GM06990 (cell line): ENCODE measurements around the gene NFATC2IP.
A peak's percentile ranks its signal among the peaks of the same experiment; 100 is the strongest.

Experiments used
- DNase-seq: peaks from one replicate; pipeline ENCODE4 v3.0.0-alpha.2; 2011; ENCODE audit not compliant: insufficient read length; ENCODE audit errors: extremely low read depth
- H3K27me3 ChIP-seq: replicated peaks from 2 replicates; pipeline ENCODE4 v1.6.0; 2011; ENCODE audit warnings: low read length; ENCODE audit not compliant: control insufficient read depth, insufficient read depth
- H3K36me3 ChIP-seq: 2 replicates; pipeline ENCODE4 v1.5.1; 2011; ENCODE audit warnings: low read length; ENCODE audit not compliant: control insufficient read depth, insufficient read depth
- H3K4me3 ChIP-seq: replicated peaks from 2 replicates; pipeline ENCODE4 v1.5.1; 2011; ENCODE audit warnings: low read depth, mild to moderate bottlenecking, control low read depth, low read length
- TF ChIP-seq, protein P1 (sequence below): IDR thresholded peaks from 2 replicates; pipeline ENCODE4 v1.5.1; 2011; ENCODE audit warnings: low read length, control low read depth, mild to moderate bottlenecking, inconsistent platforms; ENCODE audit not compliant: insufficient read depth, poor library complexity, severe bottlenecking

NFATC2IP gene

DNA sequence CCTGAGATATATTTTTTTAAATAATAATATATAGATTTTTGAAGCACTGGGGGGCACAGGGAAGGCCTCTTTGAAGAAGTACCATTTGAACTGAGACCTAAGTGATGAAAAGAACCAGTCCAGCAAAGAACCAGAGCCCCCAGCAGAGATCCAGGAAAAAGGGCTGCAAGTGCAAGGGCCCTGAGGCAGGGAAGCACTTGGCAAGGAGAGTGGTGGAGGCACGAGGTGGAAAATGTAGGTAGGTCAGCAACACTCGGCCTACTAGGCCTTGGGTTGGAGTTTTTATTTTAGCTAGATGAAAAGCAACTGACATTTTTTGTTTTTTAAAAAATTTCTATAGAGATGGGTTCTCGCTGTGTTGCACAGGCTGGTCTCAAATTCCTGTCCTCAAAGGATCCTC is 20.5 kb upstream of the NFATC2IP start:
- Histone ChIP-seq H3K36me3 (peaks cover 9% of the 10 kb centered on the region), H3K27me3 (no peaks in the 10 kb centered on the region), H3K4me3 (no peak overlapping the region)
- TF ChIP-seq, protein P1, sequence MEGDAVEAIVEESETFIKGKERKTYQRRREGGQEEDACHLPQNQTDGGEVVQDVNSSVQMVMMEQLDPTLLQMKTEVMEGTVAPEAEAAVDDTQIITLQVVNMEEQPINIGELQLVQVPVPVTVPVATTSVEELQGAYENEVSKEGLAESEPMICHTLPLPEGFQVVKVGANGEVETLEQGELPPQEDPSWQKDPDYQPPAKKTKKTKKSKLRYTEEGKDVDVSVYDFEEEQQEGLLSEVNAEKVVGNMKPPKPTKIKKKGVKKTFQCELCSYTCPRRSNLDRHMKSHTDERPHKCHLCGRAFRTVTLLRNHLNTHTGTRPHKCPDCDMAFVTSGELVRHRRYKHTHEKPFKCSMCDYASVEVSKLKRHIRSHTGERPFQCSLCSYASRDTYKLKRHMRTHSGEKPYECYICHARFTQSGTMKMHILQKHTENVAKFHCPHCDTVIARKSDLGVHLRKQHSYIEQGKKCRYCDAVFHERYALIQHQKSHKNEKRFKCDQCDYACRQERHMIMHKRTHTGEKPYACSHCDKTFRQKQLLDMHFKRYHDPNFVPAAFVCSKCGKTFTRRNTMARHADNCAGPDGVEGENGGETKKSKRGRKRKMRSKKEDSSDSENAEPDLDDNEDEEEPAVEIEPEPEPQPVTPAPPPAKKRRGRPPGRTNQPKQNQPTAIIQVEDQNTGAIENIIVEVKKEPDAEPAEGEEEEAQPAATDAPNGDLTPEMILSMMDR: no peak
- no peak for DNase-seq

DNA sequence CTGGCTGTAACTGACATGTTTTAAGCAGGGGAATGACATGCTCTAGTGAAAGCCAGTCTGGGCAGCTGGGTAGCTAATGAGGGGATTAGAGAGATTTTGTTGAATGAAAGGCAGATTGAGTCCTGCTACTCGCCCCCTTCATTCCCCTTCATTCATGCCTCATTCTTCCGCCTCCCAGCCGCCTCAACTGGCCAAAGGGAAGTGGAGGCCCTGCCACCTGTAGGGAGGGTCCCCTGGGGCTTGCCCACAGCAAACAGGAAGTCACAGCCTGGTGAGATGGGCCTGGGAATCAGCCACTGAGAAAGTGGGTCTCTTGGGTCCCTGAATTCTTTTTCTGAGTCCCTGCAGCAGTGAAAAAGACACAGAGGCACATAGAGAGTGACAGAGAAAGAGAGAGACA is 20.1 kb upstream of the NFATC2IP start:
- DNase-seq: peak; percentile 49
- H3K36me3 ChIP-seq: peaks cover 11% of the 10 kb centered on the region
- H3K27me3 ChIP-seq: no peaks in the 10 kb centered on the region
- no peak overlapping the region; the same call in 1 of the 2 replicates for H3K4me3 ChIP-seq
- TF ChIP-seq, protein P1: no peak

DNA sequence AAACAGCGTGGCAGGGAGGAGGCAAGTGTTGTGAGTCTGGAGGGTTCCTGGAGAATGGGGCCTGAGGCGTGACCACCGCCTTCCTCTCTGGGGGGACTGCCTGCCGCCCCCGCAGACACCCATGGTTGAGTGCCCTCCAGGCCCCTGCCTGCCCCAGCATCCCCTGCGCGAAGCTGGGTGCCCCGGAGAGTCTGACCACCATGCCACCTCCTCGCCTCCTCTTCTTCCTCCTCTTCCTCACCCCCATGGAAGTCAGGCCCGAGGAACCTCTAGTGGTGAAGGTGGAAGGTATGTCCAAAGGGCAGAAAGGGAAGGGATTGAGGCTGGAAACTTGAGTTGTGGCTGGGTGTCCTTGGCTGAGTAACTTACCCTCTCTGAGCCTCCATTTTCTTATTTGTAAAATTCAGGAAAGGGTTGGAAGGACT is 18.9 kb upstream of the NFATC2IP start, which contains the start of gene CD19:
Gene CD19 (plus strand): TSS at position 171 of the 425 bp plus-strand sequence. CDS start 30 bp downstream, at position 201.
- Histone ChIP-seq H3K27me3 (no peaks in the 10 kb centered on the region), H3K36me3 (peaks cover 15% of the 10 kb centered on the region), H3K4me3 (peak within 1 kb of the TSS; percentile 88)
- TF ChIP-seq, protein P1: no peak
- DNase-seq: peak; percentile 74

DNA sequence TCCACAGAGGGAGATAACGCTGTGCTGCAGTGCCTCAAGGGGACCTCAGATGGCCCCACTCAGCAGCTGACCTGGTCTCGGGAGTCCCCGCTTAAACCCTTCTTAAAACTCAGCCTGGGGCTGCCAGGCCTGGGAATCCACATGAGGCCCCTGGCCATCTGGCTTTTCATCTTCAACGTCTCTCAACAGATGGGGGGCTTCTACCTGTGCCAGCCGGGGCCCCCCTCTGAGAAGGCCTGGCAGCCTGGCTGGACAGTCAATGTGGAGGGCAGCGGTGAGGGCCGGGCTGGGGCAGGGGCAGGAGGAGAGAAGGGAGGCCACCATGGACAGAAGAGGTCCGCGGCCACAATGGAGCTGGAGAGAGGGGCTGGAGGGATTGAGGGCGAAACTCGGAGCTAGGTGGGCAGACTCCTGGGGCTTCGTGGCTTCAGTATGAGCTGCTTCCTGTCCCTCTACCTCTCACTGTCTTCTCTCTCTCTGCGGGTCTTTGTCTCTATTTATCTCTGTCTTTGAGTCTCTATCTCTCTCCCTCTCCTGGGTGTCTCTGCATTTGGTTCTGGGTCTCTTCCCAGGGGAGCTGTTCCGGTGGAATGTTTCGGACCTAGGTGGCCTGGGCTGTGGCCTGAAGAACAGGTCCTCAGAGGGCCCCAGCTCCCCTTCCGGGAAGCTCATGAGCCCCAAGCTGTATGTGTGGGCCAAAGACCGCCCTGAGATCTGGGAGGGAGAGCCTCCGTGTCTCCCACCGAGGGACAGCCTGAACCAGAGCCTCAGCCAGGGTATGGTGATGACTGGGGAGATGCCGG is 18.2 kb upstream of the NFATC2IP start:
- TF ChIP-seq, protein P1: peak; percentile 30
- Histone ChIP-seq H3K27me3 (no peaks in the 10 kb centered on the region), H3K4me3 (peak overlapping the region; percentile 88), H3K36me3 (peaks cover 21% of the 10 kb centered on the region)
- DNase-seq: no peak

DNA sequence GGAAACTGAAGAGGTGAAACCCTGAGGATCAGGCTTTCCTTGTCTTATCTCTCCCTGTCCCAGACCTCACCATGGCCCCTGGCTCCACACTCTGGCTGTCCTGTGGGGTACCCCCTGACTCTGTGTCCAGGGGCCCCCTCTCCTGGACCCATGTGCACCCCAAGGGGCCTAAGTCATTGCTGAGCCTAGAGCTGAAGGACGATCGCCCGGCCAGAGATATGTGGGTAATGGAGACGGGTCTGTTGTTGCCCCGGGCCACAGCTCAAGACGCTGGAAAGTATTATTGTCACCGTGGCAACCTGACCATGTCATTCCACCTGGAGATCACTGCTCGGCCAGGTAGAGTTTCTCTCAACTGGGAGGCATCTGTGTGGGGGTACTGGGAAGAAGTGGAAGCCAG is 17.6 kb upstream of the NFATC2IP start:
- DNase-seq: no peak
- TF ChIP-seq, protein P1: no peak
- Histone ChIP-seq H3K36me3 (peaks cover 24% of the 10 kb centered on the region), H3K4me3 (peak overlapping the region; percentile 88), H3K27me3 (no peaks in the 10 kb centered on the region)
